NCI-H1694 (cell line): Measurements from ENCODE around the gene ARAP1.
"Not testable (repeated sequence)": the region's sequence is repeated elsewhere in the genome, so short reads cannot be mapped to it uniquely, and the experiment has no call there.

Experiments used
- DNase-seq: peaks from one replicate; lab custom pipeline; 2025; lab: John Stamatoyannopoulos, UW

ARAP1 gene

DNA sequence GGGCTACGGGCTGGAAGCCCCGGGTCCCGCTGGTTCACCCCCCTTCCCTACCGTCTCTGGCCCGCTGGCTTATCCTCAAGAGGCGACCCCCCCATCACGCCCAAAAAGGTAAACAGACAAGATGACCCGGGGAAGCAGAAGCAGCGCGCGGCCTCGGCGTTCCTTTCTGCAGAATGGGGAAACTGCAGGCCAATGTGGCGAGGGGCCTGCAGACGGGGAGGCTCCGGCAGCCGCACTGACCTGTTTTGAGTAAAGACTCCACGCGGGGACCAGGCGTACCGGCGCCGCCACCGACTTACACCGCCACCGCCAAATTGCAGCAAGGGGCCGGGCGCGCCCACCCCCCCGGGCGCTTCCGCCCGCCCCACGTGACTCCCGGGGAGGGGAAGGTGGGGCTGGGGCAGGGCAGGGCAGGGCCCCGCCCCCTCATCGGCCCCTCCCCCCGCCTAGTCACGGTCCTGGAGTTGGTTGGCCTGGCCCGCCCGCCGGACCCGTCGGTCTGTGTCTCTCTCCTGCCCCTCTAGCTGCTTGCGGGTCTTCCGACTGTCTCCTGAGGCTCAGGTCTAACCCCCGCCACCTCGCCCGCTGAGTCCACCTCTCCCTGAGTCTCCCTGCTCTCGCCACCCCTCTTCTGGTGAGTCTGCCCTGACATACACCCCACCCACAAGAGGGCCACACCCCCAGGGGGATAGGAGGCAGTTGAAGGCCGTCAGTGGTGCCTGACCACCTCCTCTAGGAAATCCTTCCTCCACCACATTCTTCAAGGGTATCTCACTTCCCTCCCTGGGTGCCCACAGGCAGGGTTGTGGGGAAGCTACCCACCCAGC, at the start of gene ARAP1:
ARAP1 (minus strand) TSS at position 321 of the 827 bp plus-strand sequence. CDS start 25,280 bp downstream, outside the sequence.
- peak; percentile 9 for DNase-seq

DNA sequence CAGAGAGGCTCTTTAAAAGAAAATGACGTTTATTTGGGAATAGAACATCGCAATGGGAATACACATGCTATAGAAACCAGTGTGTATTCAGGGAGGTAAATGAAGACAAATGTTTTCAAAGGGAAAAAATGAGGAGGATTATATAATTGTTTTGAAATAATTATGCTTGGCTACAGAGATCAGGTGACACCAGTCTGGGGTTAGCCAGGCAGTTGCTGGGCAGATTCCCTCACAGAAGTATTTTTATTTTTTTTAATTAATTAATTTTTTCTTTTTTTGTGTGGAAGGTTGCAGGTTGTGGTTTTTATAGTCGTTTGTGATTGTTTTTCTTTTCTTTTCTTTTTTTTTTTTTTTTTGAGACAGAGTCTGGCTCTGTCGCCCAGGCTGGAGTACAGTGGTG, 47.2 kb upstream of the ARAP1 start:
- DNase-seq = no peak

DNA sequence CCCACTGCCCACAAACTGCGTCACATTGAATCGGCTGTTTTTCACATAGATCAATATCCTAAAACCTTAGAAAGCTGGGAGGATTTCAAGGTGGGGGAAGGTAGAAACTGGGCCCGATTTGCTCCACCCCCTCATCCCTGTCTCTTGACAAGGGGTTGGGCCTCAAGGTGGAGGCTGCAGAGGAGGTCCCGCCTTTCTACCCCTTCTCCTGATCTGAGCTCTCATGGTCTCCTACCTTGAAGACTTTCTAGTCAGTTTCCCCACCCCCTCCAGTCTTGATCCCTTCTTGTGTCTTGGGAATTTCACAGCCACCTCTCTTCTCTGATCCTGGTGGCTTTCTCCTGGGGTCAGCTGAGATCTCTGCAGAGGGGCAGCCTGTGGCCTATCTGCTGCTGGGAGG, 46.2 kb upstream of the ARAP1 start:
- no peak for DNase-seq

DNA sequence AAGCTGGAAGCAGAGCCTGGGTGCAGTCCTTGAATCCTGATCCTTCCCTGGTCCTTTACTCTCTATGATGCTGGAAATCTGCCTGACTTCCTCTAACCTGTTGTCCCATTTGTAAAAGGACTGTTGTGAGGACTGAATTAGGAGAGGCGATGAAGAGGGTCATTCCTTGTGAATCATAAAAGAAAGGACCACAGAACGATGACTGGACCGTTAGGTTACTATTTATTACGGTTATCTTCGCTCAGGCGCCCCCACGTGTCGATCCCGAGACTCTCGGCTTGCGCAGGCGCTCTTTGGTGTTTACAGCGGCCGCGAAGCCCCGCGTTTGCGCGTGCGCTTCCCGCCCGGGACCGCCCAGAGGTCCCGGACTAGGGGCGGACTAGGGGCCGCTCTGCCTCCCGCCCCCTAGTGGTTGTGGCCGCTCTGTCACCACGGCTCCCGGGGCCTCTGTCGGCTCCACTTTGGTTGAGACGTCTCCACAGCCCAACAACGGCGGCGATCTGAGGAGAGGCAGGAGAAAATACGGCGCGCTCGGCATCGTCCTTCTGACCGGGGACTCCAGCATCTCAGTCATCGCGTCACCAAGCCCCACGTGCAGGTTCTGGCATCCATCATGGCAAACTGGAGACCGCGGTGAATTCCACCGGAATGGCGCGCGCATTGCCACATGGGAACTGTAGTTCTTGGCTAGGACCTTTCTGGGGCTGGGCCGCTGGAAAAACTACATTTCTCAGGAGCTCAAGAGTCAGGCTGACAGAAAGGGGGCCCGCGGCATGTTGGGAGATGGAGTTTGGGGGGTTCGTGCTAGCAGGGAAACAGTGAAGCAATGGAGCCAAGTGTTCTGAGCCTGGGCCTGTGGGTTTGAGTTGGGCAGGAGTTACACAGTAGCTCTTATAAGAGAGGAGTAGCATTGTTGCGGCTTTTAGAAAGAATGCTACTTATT, 41.5 kb upstream of the ARAP1 start, which contains the start of gene STARD10:
STARD10 (minus strand) TSS at position 623 of the 943 bp plus-strand sequence. CDS start 12,866 bp downstream, outside the sequence.
- peak; percentile 92 for DNase-seq

DNA sequence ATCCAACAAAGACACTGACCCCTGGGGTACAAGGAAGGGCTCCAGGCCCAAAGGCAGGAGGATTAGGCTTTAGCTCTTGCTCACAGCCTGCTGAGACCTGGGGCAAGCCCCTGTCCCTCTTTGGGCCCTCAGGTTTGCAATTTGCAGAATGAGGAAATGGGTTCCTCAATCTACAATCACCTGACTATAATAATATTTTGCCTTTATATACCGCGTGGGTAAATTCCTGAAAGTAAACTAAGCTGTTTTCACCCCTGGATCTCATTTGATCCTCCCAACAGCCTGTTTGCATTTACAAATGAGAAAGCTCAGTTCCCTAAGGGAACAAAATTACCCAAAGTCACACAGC, 40.8 kb upstream of the ARAP1 start:
- no peak for DNase-seq

DNA sequence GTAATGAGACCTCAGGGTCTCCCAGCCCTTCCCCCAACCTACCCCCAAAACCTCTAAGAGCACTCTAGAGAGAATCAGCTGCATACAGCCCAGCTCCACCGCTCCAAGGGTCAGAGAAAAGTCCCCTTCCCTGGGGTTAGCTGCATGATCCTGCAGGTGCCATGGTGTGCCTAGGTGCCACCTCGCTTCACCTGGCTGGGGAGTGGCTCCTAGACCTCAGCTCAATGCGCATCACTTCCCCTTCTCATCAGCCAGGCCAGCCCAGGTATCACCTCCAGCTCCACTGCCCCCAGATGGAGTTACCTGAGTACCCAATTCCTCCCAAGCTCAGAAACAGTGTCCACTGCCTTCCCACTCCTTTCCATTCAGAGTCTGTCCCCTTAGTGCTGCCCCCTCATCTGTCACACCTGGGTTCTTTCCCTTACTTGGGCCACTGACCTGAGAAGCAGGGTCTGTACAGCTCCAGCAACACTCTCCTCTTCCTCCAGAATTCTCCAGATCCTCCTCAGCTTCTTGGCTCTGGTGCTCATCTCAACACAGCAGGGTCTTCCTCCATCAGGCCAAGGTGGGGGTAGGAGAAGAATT, 40.3 kb upstream of the ARAP1 start:
- DNase-seq = no peak

DNA sequence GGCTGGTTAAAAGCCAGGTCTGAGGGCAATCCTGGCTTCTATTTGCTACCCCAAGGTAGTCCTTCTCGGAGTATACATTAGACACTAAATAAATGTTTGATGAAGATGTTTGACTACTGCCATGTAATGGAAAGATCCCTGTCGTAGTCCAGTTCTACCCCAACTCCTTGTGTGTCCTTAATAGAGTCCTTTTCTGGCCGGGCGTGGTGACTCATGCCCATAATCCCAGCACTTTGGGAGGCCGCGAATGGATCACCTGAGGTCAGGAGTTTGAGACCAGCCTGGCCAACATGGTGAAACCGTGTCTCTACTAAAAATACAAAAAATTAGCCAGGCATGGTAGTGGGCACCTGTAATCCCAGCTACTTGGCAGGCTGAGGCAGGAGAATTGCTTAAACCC, 39.0 kb upstream of the ARAP1 start:
- not testable (repeated sequence) for DNase-seq

DNA sequence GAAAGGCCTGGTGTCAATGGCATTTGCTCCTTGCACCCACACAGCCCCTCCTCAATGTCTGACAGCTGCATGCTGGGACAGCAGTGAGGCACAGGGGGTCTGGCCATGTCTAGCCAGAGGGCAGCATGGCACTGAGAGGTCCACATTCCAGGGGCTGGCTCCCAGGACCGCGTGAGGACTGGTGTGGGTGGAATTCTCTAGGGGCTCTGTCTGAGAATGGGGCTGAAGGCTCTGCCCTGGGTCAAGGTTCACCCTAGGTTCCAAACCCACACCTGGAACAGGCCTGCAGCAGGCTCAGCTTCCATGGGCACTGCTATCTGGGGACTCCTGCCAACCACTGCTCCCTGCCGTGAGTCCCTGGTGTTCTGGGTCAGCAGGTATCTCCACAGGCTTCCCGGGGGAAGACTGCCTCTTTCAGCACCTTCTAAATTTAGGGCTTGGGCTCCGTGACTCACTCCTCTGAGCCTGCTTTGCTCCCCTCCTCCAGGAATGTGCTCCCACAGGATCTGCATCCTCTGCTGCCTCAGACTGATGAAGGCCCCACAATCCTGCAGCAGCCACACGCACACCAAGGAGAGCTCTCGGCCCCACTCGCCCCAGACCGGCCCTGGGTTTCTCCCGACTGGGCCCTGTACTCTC, 37.4 kb upstream of the ARAP1 start:
- no peak for DNase-seq

DNA sequence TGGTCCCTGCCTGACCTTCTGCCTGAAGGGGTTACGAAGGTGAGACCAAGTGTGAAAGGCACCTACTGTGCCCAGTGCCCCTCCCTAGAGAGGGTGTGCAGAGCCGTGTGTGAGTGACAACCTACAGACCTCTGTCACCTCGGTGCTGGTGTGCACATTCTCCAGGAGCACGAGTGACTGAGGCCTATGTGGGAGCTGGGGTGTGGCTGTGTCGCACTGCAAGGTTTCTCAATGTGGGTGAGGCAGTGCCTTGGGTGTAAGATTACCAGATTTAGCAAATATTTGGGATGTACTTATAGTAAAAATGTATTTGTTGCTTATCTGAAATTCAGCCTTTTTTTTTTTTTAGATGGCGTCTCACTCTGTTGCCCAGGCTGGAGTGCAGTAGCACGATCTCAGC, 36.0 kb upstream of the ARAP1 start:
- no peak for DNase-seq

DNA sequence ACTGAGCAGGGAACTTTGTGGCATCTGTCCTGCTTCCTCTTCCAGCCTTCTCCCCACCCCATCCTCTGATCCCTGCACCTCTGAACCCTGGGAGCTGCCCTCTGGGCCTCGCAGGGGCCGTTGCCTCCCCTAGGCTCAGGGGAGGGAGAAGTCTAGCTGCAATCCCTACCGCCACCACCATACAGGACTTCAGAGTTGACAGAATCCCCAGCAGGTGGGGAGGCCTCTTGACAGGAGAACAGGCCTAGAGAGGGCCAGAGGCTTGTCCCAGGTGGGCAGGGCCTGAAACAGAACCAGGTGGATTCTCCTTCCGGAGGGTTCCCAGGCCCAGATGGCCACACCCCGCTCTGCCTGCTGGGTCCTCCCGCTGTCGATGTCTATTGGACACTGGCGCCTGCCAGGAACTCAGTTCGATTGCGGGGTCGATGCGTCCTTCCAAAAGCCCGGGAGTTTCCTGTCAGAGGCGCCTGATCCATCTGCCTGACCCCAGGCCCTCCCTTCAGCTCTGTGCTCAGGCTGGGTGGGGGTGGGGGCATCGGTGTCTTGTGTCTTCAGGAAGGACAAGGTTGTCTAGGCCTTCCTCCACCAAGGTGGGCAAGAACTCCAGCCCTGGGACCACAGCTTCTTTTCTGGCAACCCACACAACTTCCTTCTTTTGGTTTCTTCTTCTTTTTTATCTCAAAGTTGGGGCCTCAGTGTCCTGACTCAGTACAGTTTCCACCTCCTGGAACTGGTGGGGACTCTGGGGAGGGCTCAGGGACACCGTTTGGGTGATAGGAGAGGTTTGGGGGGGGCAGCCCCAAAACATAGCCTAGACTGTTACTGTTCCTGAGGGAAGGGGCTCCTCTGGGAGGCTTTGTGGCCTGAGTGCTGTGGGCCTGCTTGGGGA, 35.3 kb upstream of the ARAP1 start:
- DNase-seq = no peak

DNA sequence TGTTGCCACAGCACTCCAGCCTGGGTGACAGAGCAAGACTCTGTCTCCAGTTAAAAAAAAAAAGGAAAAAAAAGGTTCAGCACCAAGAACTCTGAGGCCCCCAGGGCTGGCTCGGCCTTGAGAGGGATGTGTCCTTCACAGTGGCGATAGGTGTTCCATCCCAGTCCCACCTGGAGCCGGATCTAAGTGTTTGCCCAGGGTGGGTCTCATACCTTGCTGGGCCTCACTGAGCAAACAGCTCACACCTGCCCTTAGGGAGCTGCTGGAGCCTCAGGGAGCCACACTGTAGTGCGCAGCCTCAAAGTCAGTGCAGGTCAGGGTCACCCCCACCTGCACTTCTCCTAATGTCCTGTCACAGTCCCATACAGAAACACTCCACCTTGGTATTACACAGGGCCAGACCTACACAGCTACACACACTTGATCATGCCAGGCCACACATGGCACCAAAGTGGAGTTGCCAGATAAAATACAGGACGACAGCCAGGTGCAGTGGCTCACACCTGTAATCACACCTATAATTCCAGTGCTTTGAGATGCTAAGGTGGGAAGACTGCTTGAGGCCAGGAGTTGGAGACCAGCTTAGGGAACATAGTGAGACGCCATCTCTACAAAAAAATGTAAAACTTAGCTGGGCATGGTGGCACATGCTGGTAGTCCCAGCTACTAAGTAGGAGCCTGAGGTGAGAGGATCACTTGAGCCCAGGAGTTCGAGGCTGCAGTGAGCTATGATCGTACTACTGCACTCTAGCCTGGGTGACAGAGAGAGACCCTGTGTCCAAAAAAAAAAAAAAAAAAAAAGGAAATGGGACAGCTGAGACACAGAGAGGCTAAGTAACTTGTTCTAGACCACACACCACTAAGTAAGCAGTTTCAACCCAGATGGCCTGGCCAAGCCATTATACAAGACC, 34.4 kb upstream of the ARAP1 start:
- DNase-seq = no peak

DNA sequence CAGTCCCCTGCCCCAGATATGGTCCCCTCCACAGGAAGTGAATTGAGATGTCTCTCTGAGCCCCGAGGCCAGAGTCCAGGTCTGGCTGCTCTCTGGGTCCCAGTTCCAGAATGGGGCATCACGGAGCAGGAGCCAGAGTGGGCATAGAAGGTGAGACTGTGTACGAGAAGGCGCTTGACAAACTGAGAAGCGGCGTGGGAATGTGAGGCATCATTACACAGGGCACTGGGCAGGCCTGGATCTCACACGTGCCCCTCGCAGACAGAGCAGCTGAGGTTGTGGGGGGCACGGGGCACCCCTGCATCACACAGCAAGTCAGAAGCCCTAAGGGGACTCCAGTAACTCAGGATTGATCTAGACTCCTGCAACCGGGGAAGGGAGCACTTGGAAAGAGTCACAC, 32.5 kb upstream of the ARAP1 start:
- no peak for DNase-seq

DNA sequence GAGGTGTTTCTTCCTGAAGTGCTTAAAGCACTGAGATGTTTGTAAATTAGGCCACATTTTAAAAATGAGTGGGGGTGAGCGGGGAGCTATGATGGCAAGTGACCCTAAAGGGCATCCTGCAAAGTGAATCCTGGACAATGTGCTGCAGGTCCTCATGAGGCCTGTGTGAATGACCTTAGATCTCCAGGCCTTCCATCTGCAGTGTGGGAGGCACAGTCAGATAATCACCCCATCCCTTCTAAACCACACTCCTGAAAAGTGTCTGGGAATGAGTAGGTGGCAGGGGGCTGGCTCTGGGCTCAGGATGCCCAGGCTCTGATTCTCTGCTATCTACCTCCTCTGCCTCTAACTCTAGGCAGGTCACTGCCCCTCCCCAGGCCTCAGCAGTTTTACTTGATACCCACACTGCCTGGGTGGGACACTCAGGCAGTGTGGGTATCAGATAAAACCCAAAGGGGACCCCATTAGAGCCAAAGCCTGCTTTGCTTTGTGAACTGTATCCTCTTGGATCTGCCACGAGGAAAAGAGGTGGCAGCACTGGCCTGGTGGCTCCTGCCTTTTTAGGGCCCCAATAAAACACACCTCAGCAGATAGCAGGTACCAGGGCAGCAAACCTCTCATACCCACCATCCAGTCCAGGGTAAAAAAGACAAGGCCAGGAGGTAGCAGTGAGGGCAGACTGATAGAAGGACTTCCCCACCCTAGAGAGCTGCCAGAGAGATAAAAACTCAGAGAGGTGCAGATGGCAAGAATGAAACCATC, 31.1 kb upstream of the ARAP1 start:
- DNase-seq = no peak

DNA sequence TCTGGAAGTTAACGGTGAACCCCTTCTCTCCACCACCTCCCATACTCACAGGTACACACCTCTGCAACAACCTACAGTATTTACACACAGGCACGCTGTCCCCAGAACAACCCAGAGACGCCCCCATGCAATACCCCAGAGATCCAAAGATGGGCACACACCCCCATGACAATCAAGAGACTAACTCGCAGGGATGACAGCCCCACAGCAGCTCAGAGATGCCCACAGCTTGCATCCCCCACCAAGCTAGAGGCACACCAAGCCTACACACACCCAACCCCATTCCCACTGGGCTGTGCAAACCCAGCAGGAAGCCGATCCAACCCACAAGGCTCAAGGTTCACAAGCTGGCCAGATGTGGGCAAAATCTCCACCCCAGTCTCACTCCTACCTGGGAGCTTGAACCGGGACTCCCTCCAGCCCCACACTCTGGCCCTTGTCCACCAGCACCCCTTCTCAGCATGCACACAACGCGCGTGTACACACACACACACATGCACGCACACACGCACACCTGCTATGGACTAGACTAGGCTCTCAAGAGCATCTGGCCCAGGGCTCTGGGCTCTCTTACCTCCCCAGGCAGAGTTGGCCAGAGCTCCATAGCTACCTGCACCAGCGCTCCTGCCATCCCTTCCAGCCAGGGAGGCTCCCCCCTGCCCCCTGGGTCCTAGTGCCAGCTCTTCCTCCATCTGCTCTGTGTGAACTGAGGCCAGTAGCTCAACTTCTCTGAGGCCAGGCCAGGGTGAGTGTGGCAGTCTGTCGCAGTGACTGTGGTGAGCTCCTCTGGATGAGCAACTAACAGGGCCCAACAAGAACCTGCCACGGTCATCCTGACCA, 30.1 kb upstream of the ARAP1 start:
- DNase-seq = no peak

DNA sequence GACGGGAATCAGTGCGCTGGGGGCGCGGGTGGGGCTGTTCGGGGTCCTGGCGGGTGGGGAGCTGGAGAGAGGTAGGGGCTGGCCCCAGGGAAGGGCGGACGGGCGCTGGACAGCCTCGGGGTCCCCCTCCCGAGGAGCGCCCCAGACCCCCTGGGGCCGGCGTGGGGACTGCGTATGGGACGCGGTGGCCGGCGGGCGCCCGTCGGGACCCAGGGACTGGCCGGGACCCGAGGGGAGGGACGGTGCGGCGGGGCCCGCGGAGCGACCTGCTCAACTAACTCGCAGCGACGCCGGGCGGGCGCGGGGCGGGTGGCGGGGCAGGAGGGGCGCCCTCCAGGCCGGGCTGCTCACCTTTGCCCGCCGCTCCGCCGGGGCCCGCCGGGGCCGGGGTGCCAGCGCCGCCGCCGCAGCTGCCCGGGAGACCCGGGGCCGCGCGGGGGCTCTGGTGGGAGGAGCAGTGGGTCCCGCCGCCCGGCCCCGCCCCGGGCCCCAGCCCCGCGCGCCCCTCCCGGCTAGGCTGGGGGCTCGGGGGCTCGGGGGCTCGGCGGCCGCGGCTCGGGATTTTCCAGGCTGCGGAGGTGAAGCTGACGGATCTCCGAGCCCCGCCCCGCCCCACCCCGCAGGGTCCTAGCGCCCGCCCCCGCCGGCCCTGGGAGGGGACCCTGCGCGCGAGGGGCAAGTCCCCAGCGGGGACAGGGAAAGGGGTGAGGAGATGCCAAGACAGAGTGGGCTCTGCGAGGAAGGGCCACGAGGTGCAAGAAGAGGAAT, 29.3 kb upstream of the ARAP1 start:
- DNase-seq = no peak

DNA sequence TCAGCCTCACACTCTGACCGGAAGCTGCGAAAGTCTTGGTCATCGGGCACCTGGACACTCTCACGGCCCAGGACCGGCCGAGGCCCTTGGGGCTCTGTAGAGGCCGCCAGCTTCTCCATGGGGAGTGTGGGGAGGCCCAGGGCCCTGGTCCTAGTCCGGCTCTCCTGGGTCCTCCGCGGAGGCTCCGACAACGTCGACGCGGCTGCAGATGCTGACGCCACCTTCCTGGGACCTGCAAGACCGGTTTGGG, 28.8 kb upstream of the ARAP1 start:
- DNase-seq = no peak

DNA sequence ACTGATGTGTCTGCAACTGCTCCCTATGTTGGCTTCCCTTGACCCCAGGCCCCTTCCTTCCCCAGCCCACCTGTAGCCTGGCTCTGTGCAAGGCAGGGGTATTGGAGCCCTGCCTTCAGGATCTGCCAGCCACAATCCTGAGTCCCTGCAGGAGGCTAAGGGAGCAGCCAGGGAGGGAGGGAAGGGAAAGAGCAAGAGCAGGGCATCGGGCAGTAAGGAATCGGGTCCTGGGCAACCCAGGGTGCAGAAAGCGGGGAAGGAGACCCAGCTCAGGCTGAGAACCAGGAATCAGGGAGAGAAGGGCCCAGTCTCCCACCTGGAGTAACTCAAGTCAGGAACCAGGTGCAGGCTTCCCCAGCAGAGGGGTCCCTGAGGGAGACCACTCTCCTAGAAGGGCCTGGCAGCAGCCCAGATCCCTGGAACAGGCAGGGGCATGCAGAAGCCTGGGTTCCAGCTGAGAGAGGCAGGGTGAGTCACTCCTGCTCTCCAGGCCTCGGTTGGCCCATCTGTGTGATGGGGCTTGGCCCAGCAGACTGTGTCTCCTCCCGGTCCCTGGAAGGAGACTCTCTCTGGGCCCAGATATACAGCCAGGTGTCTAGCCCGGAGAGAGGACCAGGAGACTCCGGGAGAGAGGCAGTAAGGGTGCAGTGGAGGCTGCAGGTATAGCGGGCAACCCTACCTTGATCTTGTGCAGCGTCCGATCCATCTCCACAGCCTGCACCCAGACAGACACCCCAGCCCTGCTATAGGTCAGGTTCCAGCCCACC, 28.3 kb upstream of the ARAP1 start:
- DNase-seq = no peak
